Endometrium (tissue), 2 donors: ENCODE measurements around the gene MEN1.

Experiments used
- FAIRE-seq: peaks from 2 replicates; lab custom pipeline; 2012; peaks lifted over from hg19 to GRCh38; lab: Jason Lieb, UNC
- donor health status: control.
- donor health status: control.

MEN1 gene

DNA sequence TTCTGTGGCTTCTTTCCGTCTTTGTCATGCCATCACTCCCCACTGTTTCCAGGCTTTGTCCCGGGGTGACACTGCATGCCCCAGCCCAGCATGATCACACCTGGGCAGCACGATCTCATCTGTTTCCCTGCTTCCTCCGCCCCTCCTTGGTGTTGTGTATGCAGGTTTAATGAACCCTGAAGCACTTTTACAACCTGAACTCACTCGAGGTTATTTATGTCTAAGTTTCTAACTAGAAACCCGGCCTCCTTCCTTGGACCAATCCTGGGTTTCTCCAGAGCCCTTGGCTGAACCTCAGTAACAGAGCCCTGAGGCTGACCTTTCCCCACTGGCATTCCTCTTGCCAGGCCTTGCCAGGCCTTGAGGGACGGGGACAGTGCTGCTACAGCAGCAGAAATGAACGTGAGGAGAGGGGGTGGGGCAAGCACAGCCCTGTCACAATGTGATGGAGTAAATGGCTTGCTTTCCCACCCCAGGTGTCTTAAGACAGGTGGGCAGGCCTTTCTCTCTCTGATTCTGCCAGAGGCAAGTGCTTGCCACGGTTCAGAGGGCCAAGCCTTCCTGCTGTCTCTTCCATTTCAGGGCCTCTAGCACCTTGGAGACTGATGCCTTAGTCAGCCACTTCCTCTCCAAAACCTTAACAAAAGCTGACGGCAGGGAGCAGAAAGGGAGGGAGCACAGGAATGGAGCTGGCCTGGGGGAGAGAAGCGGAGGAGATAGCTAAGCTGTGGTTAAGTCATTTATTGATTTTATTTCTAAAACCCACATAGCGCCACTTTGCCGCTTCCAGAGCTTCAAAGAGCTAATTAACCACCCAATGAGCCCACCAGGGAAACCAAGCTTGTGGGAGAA lies 47.5 kb downstream of the MEN1 start:
- FAIRE-seq = no peak

DNA sequence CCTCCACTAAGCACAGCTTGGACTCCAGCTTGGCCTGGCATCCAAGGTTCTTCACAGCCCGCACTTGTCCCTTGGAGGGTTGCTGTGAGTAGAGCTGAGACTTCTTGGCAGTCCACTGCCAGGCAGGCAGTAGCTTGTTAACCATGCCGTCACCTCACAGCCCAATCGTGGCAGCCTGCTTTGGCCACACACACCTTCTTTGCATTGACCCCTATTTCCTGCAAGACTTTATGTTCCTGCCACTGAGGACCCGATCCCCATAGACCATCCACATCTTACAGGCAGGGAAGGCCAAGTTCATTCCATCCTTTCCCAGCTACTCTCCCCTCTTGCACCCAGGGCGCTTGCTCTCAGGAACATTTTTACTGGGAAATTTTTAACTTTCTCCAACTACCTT lies 48.1 kb downstream of the MEN1 start:
- no peak for FAIRE-seq

DNA sequence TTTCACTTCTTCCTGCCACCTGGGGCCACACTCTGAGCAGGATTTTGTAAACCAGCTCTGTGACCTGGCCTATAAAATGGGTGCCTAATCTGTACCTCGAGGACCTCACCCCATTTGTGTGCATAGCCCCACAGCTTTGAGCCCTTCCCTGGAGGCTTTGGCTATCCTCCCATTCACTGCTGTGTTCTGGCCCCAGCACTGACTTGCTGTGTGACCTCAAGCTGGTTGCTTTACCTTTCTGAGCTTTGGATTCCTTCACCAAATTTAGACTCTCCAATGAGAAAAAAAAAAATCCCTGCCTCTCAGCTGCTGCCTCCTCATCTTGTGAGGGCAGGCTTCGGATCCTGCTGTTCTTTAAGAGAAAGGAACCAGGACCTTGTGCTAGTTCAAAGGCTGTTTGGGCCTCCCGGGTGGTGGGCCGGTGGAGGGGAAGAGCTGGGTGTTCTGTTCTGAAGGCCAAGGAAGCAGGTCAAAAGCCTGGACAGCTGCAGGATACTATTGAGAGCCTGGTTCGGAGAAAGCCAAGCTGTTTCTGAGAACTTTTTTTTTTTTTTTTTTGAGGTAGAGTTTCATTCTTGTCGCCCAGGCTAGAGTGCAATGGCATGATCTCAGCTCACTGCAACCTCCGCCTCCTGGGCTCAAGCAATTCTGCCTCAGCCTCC lies 49.5 kb downstream of the MEN1 start:
- FAIRE-seq = no peak

DNA sequence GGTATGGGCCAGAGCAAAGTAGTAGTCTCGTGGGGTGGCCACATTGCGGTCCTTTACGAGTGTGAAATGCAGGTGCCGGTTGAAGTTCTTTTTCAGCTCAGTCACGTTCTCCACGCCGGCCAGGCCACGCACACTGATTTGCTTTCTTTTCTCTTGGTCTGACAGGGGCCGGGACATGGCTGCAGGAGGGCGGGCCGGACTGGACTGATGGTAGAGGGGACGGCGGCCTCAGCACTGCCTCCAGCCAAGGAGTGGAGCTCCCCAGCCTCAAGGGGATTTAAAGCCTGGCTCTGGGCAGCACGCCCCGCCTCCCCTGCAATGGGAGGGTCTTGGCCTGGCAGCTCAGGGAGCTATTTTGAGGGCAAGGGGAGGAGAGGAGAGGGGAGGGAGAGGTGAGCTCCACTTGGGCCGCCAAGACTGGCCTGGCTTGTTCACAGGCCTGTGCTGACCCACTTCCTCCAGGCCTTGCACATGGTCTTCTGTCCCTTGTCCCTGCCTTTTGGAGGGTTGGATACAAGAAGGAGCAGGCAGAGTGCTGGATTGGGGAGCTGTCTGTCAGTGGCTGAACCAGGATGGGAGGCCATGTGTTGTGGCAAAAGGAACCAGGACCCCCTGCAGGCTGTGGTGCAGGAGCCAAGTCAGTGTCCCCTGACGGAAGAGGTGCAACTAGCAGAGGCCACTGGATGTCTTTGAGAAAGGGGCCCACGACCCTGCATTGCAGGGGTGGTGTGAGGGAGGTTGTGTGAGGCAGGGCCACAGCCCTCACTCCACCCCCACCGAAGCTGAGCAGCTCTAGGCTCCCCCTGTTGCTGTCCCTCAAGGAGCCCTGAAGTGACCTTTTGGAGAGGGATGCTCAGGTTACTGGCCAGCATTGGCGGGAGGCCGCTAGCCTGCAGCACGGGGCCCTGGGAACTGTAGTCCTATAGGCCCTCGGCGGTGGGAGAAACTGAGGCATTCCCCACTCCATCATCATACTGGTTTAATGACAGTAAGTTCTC lies 50.3 kb downstream of the MEN1 start, which contains the start of gene PYGM:
TSS of gene PYGM (minus strand) at position 253 of the 998 bp plus-strand sequence. CDS start at position 177, 76 bp downstream.
- no peak for FAIRE-seq

DNA sequence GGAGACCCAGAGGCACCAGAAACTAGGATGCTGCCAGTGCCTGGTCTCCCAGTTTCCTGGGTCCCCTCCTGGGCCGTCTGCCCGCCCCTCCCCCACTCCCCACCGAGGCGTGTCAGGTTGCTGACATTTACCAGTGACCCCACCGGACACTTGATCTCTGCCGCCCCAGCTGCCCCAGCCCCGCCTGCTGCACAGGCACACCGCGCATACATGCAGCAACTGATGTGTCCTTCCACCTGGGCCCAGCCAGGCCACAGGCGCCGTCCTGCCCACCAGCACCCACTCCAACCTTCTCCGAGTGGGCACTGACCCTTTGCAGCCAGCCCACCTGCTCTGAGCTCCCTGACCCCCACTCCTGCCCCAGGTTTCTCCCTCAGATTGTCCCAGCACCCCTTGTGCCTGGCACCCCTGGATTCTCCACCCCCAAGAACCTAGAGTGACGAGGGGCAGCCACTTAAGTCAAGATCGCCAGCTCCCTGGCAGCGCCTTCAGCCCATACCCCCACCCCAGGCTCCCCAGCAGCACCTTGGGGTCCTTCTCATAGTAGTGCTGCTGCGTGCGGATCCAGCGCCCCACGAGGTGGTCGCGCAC lies 51.1 kb downstream of the MEN1 start:
- FAIRE-seq = no peak

DNA sequence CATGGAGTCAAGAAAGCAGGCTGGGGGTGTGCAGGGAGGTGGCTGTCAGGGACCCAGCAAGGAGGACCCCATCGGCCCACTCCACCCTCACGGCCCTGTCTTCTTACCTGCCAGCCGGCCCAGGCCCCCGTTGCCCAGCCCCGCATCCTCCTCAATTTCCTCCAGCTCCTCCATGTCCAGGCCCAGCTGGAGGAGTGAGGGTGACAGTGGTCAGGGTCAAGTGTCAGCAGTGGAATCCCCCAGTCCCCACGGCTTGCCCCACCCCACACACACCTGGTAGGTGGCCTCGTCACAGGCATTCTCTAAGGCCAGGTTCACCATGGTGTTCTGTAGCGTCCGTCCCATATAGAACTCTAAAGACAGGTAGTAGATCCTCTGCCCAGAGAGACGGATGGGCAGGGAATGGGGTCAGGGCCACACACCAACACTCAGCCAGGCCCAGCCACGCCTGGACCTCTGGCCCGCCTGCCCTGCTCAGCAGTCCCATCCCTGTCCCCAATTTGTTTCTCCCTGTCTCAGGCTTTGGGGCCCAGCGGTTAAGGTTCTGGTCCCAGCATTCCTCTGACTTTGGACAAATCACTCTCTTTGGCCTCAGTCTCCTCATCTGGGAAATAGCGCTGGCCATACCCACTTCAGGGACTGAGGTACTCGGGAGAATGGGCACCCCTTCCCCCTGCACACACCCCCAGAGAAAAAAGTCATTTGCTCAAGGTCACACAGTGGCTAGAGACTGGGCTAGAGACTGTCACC lies 51.8 kb downstream of the MEN1 start:
- FAIRE-seq = no peak

DNA sequence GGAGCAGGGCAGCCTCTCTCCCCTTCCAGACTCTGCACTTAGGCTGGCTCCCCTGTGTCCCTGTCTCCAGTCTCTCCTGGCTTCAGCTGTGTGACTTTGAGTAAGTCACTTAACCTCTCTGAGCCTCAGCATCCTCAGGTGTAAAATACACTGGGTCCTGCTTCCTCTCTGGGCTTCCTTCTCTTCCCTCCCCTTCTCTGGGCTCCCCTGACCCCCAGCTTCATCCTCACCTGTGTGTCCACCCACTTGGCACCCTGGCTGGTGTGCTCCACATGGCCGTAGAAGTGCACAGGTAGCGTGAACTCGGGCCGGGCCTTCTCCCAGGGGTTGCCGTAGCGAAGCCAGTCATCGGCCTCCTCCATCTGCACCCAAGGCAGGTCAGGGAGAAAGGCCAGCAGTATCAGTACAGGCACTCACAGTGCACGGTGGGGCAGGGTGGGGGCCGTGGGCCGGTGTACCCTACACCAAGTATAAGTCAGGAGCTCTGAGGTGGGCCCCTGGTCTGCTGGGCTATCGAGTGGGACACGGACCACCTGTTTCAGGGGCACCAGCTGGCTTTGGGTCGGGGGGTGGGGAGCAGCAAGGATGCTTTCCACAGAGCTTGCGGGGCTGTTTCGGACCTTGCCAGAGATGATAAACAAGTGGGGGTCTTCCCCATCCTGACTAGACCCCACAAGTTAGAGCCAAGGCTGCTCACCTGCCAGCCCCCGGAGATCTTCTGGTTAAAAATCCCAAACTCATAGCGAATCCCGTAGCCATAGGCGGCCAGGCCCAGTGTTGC lies 52.6 kb downstream of the MEN1 start:
- no peak for FAIRE-seq

DNA sequence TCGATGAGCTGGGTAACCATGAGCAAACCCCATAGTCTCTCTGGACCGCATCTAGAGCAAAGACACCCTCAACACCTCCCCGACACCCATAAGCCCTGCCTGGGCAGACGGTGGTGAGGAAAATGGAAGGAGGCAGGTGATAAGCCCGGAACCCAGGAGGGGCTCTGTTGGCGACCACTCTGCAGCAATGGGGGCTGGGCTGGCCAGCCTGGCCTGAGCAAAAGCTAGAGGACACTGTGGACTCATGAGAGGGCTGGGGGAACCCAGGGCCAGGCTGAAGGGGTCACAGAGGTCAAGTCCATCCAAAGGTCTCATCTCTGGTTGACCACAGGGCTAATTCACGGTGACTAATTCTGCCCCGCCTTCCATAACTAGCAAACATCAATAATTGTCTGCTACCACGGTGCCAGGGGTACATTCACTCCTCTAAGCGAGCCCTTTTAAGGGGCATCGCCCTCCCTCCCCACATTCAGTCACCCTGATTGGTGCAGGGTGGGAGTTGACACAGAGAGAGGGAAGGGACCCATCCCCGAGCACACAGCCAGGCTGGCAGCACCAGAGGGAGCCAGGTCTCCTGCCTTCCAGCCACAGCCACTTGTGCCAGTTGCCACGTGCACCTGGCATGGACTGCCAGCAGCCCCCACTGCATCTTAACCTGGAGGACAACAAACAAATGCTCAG lies 54.5 kb downstream of the MEN1 start:
- no peak for FAIRE-seq

DNA sequence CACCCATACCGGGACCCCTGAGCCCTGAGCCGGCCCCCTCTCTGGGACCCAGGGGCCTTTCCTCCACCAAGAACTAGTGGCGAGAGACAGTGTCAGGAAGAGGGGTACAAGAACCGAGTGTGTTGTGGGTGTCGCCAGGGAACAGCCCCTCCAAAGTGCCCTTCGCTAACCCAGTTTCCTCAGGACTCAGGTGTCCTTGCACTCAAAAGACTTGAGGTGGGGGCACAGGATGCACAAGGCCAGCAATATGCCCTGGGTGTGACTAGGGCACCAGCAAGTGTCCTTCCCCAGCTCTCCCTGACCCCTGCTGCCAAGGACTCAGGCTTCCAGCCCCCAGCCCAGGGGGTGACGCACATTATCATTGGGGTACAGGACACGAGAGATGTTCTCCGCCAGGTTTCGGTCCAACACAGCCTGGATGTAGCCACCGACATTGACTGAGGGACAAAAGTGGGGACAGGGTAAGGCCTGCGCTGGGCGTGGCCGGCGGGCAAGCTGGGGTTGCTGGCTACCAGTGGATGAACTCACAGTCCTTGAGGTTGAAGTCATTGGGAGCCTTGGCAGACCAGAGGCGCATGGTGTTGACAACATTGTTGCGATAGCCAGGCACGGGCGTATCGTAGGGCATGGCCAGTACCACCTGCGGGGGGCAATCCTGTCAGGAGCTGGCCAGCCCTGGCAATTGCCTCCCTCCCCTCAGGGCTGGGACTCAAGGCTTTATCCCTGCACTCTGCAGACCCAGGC lies 55.3 kb downstream of the MEN1 start:
- no peak for FAIRE-seq

DNA sequence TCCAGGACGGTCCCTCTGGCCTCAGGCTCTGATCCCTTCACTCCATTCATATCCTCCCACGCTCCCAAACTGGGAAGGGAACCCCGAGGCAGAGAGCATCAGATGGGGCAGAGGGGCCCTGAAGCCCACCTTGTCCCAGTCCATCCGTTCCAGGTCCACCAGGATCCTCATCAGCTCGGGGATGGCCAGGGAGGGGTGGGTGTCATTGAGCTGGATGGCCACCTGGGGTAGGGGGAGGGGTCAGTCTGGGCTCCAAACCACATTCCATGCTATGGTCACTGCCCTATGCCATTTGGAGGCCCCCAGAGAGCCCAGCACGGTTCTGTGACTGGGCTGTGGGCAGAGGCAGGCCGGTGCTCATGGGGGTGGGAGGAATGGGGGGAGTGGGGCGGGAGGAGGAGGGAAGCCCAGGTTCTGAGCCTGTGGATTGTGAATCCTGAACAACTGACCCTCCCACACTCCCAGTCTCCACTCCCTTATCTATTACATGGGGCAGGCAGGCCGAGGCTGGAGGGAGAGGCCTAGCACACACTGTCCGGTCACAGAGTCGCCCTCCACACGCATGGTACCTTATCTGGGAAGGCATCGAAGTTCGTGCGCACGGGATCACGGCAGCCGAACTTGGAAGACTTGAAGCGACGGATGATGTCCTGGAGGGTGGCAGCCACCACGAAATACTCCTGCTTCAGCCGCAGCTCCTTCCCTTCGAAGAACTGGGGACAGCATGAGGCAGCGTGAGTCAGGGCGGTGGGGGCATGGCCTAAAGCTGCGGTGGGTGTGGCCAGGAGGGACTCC lies 56.0 kb downstream of the MEN1 start:
- no peak for FAIRE-seq
